OCI-LY1 (cell line): ENCODE data around the gene IGFBP4.
A peak's percentile ranks its signal among the peaks of the same experiment; 100 is the strongest.

ENCODE experiments used
- H2AFZ ChIP-seq: fragments of 200-600 bp; sonication (generic), shearing (Covaris generic); 2 replicates; pipeline ENCODE4 v1.6.0; 2014; ENCODE audit warnings: antibody characterized with exemption, mild to moderate bottlenecking, low read length
- H3F3A ChIP-seq: fragments of 200-600 bp; sonication (generic), shearing (Covaris generic); 2 replicates; pipeline ENCODE4 v1.6.0; 2014; ENCODE audit warnings: mild to moderate bottlenecking, antibody characterized with exemption, low read length, moderate library complexity; ENCODE audit not compliant: insufficient read depth
- H3K27ac ChIP-seq: fragments of 200-600 bp; sonication (generic); 2 replicates; pipeline ENCODE4 v1.5.1; 2014; ENCODE audit warnings: low read length, mixed run types, mild to moderate bottlenecking, low read depth; ENCODE audit not compliant: poor library complexity, severe bottlenecking
- H3K27me3 ChIP-seq: fragments of 200-600 bp; sonication (generic); 2 replicates; pipeline ENCODE4 v1.6.0; 2014; ENCODE audit warnings: antibody characterized with exemption, mild to moderate bottlenecking, low read length, moderate library complexity; ENCODE audit not compliant: insufficient read depth
- H3K36me3 ChIP-seq: fragments of 200-600 bp; sonication (generic); 2 replicates; pipeline ENCODE4 v1.6.1; 2014; ENCODE audit warnings: mild to moderate bottlenecking, antibody characterized with exemption, low read length, moderate library complexity, mixed read lengths; ENCODE audit not compliant: insufficient read depth
- H3K4me1 ChIP-seq: fragments of 200-600 bp; sonication (generic); 2 replicates; pipeline ENCODE4 v1.5.1; 2014; ENCODE audit warnings: mild to moderate bottlenecking, low read length, moderate library complexity; ENCODE audit not compliant: insufficient read depth, severe bottlenecking
- H3K4me2 ChIP-seq: fragments of 200-600 bp; sonication (generic), shearing (Covaris generic); 2 replicates; pipeline ENCODE4 v1.6.1; 2014; ENCODE audit warnings: low read length
- H3K4me3 ChIP-seq: fragments of 200-600 bp; sonication (generic); 2 replicates; pipeline ENCODE4 v1.5.1; 2014; ENCODE audit warnings: low read length, low read depth, mild to moderate bottlenecking, mixed read lengths; ENCODE audit not compliant: poor library complexity, severe bottlenecking
- H3K79me2 ChIP-seq: fragments of 200-600 bp; shearing (Covaris generic); 2 replicates; pipeline ENCODE4 v1.6.1; 2016; ENCODE audit warnings: mixed run types, low read length, mixed read lengths; ENCODE audit not compliant: insufficient read depth
- H3K9ac ChIP-seq: fragments of 200-600 bp; sonication (generic), shearing (Covaris generic); 2 replicates; pipeline ENCODE4 v1.6.1; 2014; ENCODE audit warnings: mild to moderate bottlenecking, low read length, mixed read lengths
- H3K9me2 ChIP-seq: fragments of 200-600 bp; sonication (generic), shearing (Covaris generic); 2 replicates; pipeline ENCODE4 v1.6.1; 2014; ENCODE audit warnings: low read depth, mild to moderate bottlenecking, low read length, mixed read lengths
- H3K9me3 ChIP-seq: fragments of 200-600 bp; shearing (Covaris generic); 2 replicates; pipeline ENCODE4 v1.6.1; 2014; ENCODE audit warnings: low read length, mixed read lengths
- H4K20me1 ChIP-seq: fragments of 200-600 bp; sonication (generic), shearing (Covaris generic); 2 replicates; pipeline ENCODE4 v1.6.0; 2016; ENCODE audit warnings: mild to moderate bottlenecking, low read length; ENCODE audit not compliant: insufficient read depth
- EZH2 ChIP-seq: fragments of 200-600 bp; sonication (generic), shearing (Covaris generic); IDR thresholded peaks from 2 replicates; pipeline ENCODE4 v1.8.0; 2017; ENCODE audit warnings: borderline replicate concordance, mixed run types, mild to moderate bottlenecking, antibody characterized with exemption, low read length, moderate library complexity, mixed read lengths
- TF ChIP-seq, protein P1 (sequence below): fragments of 200-600 bp; sonication (generic), shearing (Covaris generic); IDR thresholded peaks from 2 replicates; pipeline ENCODE4 v1.5.1; 2017; ENCODE audit warnings: mild to moderate bottlenecking, antibody characterized with exemption, low read length, moderate library complexity, mixed read lengths

IGFBP4 gene

GRCh38 chr17:40443196-40443987 is at the start of gene IGFBP4:
TSS of gene IGFBP4 (plus strand) at chr17:40443450. CDS start at chr17:40443736, 286 bp downstream.
- Histone ChIP-seq H3K79me2 (no peaks in the 10 kb centered on the region), H4K20me1 (no peaks in the 10 kb centered on the region), H3F3A (no peaks in the 10 kb centered on the region), H3K4me2 (peak within 1 kb of the TSS; percentile 71), H3K36me3 (no peaks in the 10 kb centered on the region), H3K4me1 (peaks cover 17% of the 10 kb centered on the region), H3K9ac (no peak within 1 kb of the TSS; the same call in 1 of the 2 replicates), H2AFZ (no peak within 1 kb of the TSS), H3K9me2 (no peaks in the 10 kb centered on the region), H3K4me3 (peak within 1 kb of the TSS; percentile 55), H3K27me3 (peaks cover 22% of the 10 kb centered on the region; the same call in 1 of the 2 replicates), H3K27ac (no peak within 1 kb of the TSS), H3K9me3 (no peaks in the 10 kb centered on the region)
- TF ChIP-seq, protein P1, sequence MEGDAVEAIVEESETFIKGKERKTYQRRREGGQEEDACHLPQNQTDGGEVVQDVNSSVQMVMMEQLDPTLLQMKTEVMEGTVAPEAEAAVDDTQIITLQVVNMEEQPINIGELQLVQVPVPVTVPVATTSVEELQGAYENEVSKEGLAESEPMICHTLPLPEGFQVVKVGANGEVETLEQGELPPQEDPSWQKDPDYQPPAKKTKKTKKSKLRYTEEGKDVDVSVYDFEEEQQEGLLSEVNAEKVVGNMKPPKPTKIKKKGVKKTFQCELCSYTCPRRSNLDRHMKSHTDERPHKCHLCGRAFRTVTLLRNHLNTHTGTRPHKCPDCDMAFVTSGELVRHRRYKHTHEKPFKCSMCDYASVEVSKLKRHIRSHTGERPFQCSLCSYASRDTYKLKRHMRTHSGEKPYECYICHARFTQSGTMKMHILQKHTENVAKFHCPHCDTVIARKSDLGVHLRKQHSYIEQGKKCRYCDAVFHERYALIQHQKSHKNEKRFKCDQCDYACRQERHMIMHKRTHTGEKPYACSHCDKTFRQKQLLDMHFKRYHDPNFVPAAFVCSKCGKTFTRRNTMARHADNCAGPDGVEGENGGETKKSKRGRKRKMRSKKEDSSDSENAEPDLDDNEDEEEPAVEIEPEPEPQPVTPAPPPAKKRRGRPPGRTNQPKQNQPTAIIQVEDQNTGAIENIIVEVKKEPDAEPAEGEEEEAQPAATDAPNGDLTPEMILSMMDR, result peak; percentile 41; the same call in 1 of the 2 replicates
- no peak for TF ChIP-seq EZH2

- Histone ChIP-seq H3K4me1 (no peaks in the 10 kb centered on the region), H2AFZ (no peak overlapping the region), H3K9me3 (no peaks in the 10 kb centered on the region), H3K27me3 (no peaks in the 10 kb centered on the region), H4K20me1 (no peaks in the 10 kb centered on the region), H3K9me2 (no peaks in the 10 kb centered on the region), H3K9ac (no peak overlapping the region), H3F3A (no peaks in the 10 kb centered on the region), H3K79me2 (no peaks in the 10 kb centered on the region), H3K27ac (no peak overlapping the region), H3K4me2 (no peak overlapping the region), H3K36me3 (peaks cover 100% of the 10 kb centered on the region), H3K4me3 (no peak overlapping the region)
- TF ChIP-seq, protein P1, result peak; percentile 61
- no peak for TF ChIP-seq EZH2
Observed at GRCh38 chr17:40399185-40399584, 44.1 kb upstream of the IGFBP4 start.

GRCh38 chr17:40402668-40403067 is 40.6 kb upstream of the IGFBP4 start:
- Histone ChIP-seq H3K4me3 (no peak overlapping the region), H3K4me2 (no peak overlapping the region), H2AFZ (no peak overlapping the region), H3K9me3 (no peaks in the 10 kb centered on the region), H3K36me3 (peaks cover 98% of the 10 kb centered on the region), H3K27me3 (no peaks in the 10 kb centered on the region), H3K79me2 (no peaks in the 10 kb centered on the region), H4K20me1 (no peaks in the 10 kb centered on the region), H3K27ac (no peak overlapping the region), H3F3A (no peaks in the 10 kb centered on the region), H3K4me1 (no peaks in the 10 kb centered on the region), H3K9ac (no peak overlapping the region), H3K9me2 (no peaks in the 10 kb centered on the region)
- TF ChIP-seq EZH2, result no peak
- TF ChIP-seq, protein P1, result no peak
